GM19324 (cell line): ENCODE data around the gene EYS.

Experiments used
- ATAC-seq: cut with Tn5 transposase; IDR thresholded peaks from one replicate; pipeline ENCODE4 v1.9.1; 2021; ENCODE audit warnings: mild to moderate bottlenecking, moderate library complexity; ENCODE audit not compliant: unreplicated experiment, low FRiP score

EYS gene

GRCh38 chr6:64429926-64430325 lies 1277.1 kb downstream of the EYS start:
- no peak for ATAC-seq

GRCh38 chr6:64428186-64428585 lies 1278.8 kb downstream of the EYS start:
- no peak for ATAC-seq

- ATAC-seq, result no peak
Observed at GRCh38 chr6:64415926-64416325, 1291.1 kb downstream of the EYS start.

GRCh38 chr6:64411226-64411625 lies 1295.8 kb downstream of the EYS start:
- ATAC-seq, result no peak

- ATAC-seq, result no peak
Observed at GRCh38 chr6:64409948-64410347, 1297.1 kb downstream of the EYS start.

GRCh38 chr6:64404396-64404795 lies 1302.6 kb downstream of the EYS start:
- ATAC-seq, result no peak

GRCh38 chr6:64383277-64383676 lies 1323.7 kb downstream of the EYS start:
- no peak for ATAC-seq

- no peak for ATAC-seq
Observed at GRCh38 chr6:64376394-64376793, 1330.6 kb downstream of the EYS start.

GRCh38 chr6:64357430-64357829 lies 1349.6 kb downstream of the EYS start:
- no peak for ATAC-seq

GRCh38 chr6:64347411-64347810 lies 1359.6 kb downstream of the EYS start:
- no peak for ATAC-seq

GRCh38 chr6:64335195-64335594 lies 1371.8 kb downstream of the EYS start:
- ATAC-seq, result no peak

- ATAC-seq, result no peak
Observed at GRCh38 chr6:64334636-64335035, 1372.4 kb downstream of the EYS start.

GRCh38 chr6:64330694-64331307 lies 1376.2 kb downstream of the EYS start:
- ATAC-seq, result no peak

GRCh38 chr6:64326939-64327338 lies 1380.1 kb downstream of the EYS start:
- ATAC-seq, result no peak

GRCh38 chr6:64325093-64325492 lies 1381.9 kb downstream of the EYS start:
- ATAC-seq, result no peak

- no peak for ATAC-seq
Observed at GRCh38 chr6:64310214-64310613, 1396.8 kb downstream of the EYS start.

- no peak for ATAC-seq
Observed at GRCh38 chr6:64301307-64302236, 1405.5 kb downstream of the EYS start.

- ATAC-seq, result no peak
Observed at GRCh38 chr6:64299176-64299575, 1407.8 kb downstream of the EYS start.

GRCh38 chr6:64294034-64294433 lies 1413.0 kb downstream of the EYS start:
- ATAC-seq, result no peak

- no peak for ATAC-seq
Observed at GRCh38 chr6:64293298-64293697, 1413.7 kb downstream of the EYS start.

- ATAC-seq, result no peak
Observed at GRCh38 chr6:64290867-64291266, 1416.2 kb downstream of the EYS start.

- ATAC-seq, result no peak
Observed at GRCh38 chr6:64289931-64290330, 1417.1 kb downstream of the EYS start.
